Thyroid gland (tissue), 4 donors: ENCODE measurements around the gene FNDC10. TPM values are rescaled to one million over a fixed set of nuclear protein-coding genes. Genes with fewer than 3 reads are reported as not detected.

Experiments used
- total RNA-seq, 4 donors: library from RNA; depleted of rRNA; stranded (reverse); fragments of >200 nt; gene quantifications; one replicate each; pipeline ENCODE4 v1.2.3, GENCODE V29; 2016

FNDC10 gene
- total RNA-seq, 4 donors from 2014 or later = 1.0 to 9.9 (median 5.3) TPM

Other genes with a start within 250 kb of the FNDC10 start
- gene MXRA8, start 241.6 kb downstream of the FNDC10 start, total RNA-seq = 100 to 1,000 TPM in 3 of 4 donors, 10 to 100 TPM in 1; 57.1 to 143 (median 106) TPM
- gene AURKAIP1, start 224.9 kb downstream of the FNDC10 start, total RNA-seq = 100 to 1,000 TPM in 2 of 4 donors, 10 to 100 TPM in 2; 73.8 to 198 (median 105) TPM
- gene CCNL2, start 200.8 kb downstream of the FNDC10 start, total RNA-seq = 100 to 1,000 TPM; 167 to 307 (median 215) TPM
- gene MRPL20, start 192.8 kb downstream of the FNDC10 start, total RNA-seq = 100 to 1,000 TPM; 123 to 199 (median 160) TPM
- 1 to 10 TPM; 2.0 to 3.2 (median 2.4) TPM for gene ANKRD65, start 178.9 kb downstream of the FNDC10 start, total RNA-seq
- gene VWA1, start 164.4 kb downstream of the FNDC10 start, total RNA-seq = 10 to 100 TPM; 11.4 to 52.0 (median 30.3) TPM
- 10 to 100 TPM in 2 of 4 donors, 1 to 10 TPM in 2; 4.9 to 29.9 (median 15.1) TPM for gene ATAD3C, start 150.4 kb downstream of the FNDC10 start, total RNA-seq
- 10 to 100 TPM; 13.8 to 29.1 (median 15.0) TPM for gene ATAD3B, start 128.4 kb downstream of the FNDC10 start, total RNA-seq
- gene ATAD3A, start 88.0 kb downstream of the FNDC10 start, total RNA-seq = 10 to 100 TPM; 21.6 to 34.2 (median 28.5) TPM
- gene TMEM240, start 59.5 kb downstream of the FNDC10 start, total RNA-seq = 1 to 10 TPM; 1.2 to 4.5 (median 1.3) TPM
- gene SSU72, start 25.3 kb downstream of the FNDC10 start, total RNA-seq = 100 to 1,000 TPM; 204 to 294 (median 241) TPM
- gene MIB2, start 15.4 kb upstream of the FNDC10 start, total RNA-seq = 100 to 1,000 TPM in 1 of 4 donors, 10 to 100 TPM in 3; 54.6 to 110 (median 86.4) TPM
- 1 to 10 TPM in 3 of 4 donors, under 1 TPM in 1; 0.67 to 7.8 (median 3.5) TPM for gene MMP23B, start 32.0 kb upstream of the FNDC10 start, total RNA-seq
- 10 to 100 TPM; 12.8 to 23.7 (median 15.0) TPM for gene CDK11B, start 58.9 kb upstream of the FNDC10 start, total RNA-seq
- gene SLC35E2B, start 92.7 kb upstream of the FNDC10 start, total RNA-seq = 10 to 100 TPM; 35.5 to 85.1 (median 50.2) TPM
- 10 to 100 TPM; 14.7 to 36.1 (median 29.5) TPM for gene CDK11A, start 124.2 kb upstream of the FNDC10 start, total RNA-seq
- gene NADK, start 178.3 kb upstream of the FNDC10 start, total RNA-seq = 10 to 100 TPM; 64.8 to 91.4 (median 84.2) TPM